Left hindlimb (tissue), 1 donor: ENCODE measurements around the gene CASTOR2.
"Not testable (repeated sequence)": the region's sequence is repeated elsewhere in the genome, so short reads cannot be mapped to it uniquely, and the experiment has no call there.

Experiments used
- DNase-seq: peaks from one replicate; pipeline ENCODE4 v3.0.0-alpha.2; 2018

CASTOR2 gene

GRCh38 chr7:74964511-74965119 lies at the start of gene CASTOR2:
TSS of gene CASTOR2 (plus strand) at chr7:74964705. CDS start at chr7:74964986, 281 bp downstream.
- not testable (repeated sequence) for DNase-seq

GRCh38 chr7:74922321-74922890 lies 42.1 kb upstream of the CASTOR2 start:
- DNase-seq = not testable (repeated sequence)

GRCh38 chr7:74923644-74924043 lies 40.9 kb upstream of the CASTOR2 start:
- DNase-seq = not testable (repeated sequence)

GRCh38 chr7:74926968-74927367 lies 37.5 kb upstream of the CASTOR2 start:
- not testable (repeated sequence) for DNase-seq

GRCh38 chr7:74931563-74932328 lies 32.8 kb upstream of the CASTOR2 start:
- not testable (repeated sequence) for DNase-seq

GRCh38 chr7:74939429-74939828 lies 25.1 kb upstream of the CASTOR2 start:
- not testable (repeated sequence) for DNase-seq

GRCh38 chr7:74941302-74942069 lies 23.0 kb upstream of the CASTOR2 start:
- not testable (repeated sequence) for DNase-seq

- not testable (repeated sequence) for DNase-seq
Observed at GRCh38 chr7:74943923-74944322, 20.6 kb upstream of the CASTOR2 start.

GRCh38 chr7:74947741-74948140 lies 16.8 kb upstream of the CASTOR2 start:
- DNase-seq = not testable (repeated sequence)

- not testable (repeated sequence) for DNase-seq
Observed at GRCh38 chr7:74953774-74954173, 10.7 kb upstream of the CASTOR2 start.

GRCh38 chr7:74958328-74958727 lies 6.2 kb upstream of the CASTOR2 start:
- not testable (repeated sequence) for DNase-seq

GRCh38 chr7:74963704-74964510 lies 598 bp upstream of the CASTOR2 start:
- DNase-seq = not testable (repeated sequence)

- not testable (repeated sequence) for DNase-seq
Observed at GRCh38 chr7:74966208-74966854, 1.8 kb downstream of the CASTOR2 start.

GRCh38 chr7:74966909-74967308 lies 2.4 kb downstream of the CASTOR2 start:
- DNase-seq = not testable (repeated sequence)

GRCh38 chr7:74971431-74971830 lies 6.9 kb downstream of the CASTOR2 start:
- not testable (repeated sequence) for DNase-seq

GRCh38 chr7:74972377-74972776 lies 7.9 kb downstream of the CASTOR2 start:
- DNase-seq = not testable (repeated sequence)

GRCh38 chr7:74975959-74976358 lies 11.5 kb downstream of the CASTOR2 start:
- DNase-seq = not testable (repeated sequence)

GRCh38 chr7:74977523-74977922 lies 13.0 kb downstream of the CASTOR2 start:
- not testable (repeated sequence) for DNase-seq

GRCh38 chr7:74988436-74988835 lies 23.9 kb downstream of the CASTOR2 start:
- DNase-seq = not testable (repeated sequence)

GRCh38 chr7:74993121-74993520 lies 28.6 kb downstream of the CASTOR2 start:
- DNase-seq = no peak

GRCh38 chr7:74994869-74995543 lies 30.5 kb downstream of the CASTOR2 start:
- DNase-seq = not testable (repeated sequence)
